Measurements from ENCODE around the gene PASD1. TPM values are rescaled to one million over a fixed set of nuclear protein-coding genes. Genes with fewer than 3 reads are reported as not detected.

The PASD1 gene
- total and polyA plus RNA-seq, 10 of the 15 experiments (the other 5 are each of a cell fraction or from before 2014, with no cell fraction given), result under 0.01 to 0.01 TPM; not detected in 8

DNA sequence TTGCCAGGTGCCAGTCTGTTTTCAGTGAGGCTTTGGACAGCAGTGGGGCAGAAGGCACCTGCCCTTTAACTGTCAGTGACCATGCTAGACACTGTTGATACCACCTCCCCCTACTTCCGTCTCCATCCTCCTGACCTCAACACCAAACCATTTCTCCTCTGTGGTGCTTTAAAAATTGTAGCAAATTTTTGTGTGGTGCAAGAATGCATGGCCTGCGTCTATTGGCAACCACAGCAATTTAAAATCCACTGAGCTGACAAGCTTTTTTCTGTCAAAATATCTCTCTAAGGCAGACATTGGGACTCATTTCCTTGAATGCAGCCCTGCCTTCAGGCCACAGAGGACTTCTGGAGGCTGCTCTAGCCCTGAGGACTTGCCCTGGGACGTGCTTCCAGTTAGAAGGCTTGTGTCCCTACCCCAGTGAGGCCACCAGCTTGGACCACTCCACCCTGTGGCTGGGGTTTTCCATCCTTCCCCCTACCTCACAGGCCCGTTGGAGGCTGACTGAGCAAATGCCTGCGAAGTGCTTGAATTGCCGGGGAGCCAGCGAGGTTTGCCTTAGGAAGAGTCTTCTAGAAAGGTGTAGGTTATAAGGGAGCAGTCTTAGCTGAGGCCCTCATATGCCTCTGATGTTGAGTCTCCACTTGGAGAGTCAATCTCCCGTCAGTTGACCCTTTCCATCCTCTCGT is 138.7 kb downstream of the PASD1 start:
- intact Hi-C loops (cut with micrococcal nuclease; ENCODE audit: unreplicated experiment), result no loop called here
- Histone ChIP-seq H3K79me2 (ENCODE audit: control insufficient read depth, insufficient read depth, low read length) (no peaks in the 10 kb centered on the region), H3K4me2 (ENCODE audit: control insufficient read depth, insufficient read depth) (no peak overlapping the region), H3K4me1 (ENCODE audit: control insufficient read depth, insufficient read depth, low read length) (no peaks in the 10 kb centered on the region), H3K27ac (ENCODE audit: control insufficient read depth, insufficient read depth) (no peak overlapping the region), H3K36me3 (ENCODE audit: control insufficient read depth in 2 of 2, insufficient read depth in 2 of 2, low read length in 1 of 2) (no peaks in the 10 kb centered on the region), H3K9ac (ENCODE audit: control insufficient read depth, insufficient read depth, low read length) (no peak overlapping the region), H3K9me3 (replicated peaks; ENCODE audit: control insufficient read depth, insufficient read depth, low read length) (no peaks in the 10 kb centered on the region), H4K20me1 (ENCODE audit: control insufficient read depth, insufficient read depth) (no peaks in the 10 kb centered on the region), H2AFZ (ENCODE audit: control insufficient read depth, low read depth, low read length) (no peak overlapping the region), H3K27me3 (replicated peaks in 1 of 2; ENCODE audit: control insufficient read depth in 2 of 2, insufficient read depth in 2 of 2, low read length in 1 of 2) (no peaks in the 10 kb centered on the region), H3K4me3 (no peak overlapping the region)
- no TSS peak for BruUV-seq (replicated peaks)
- ChIA-PET RAD21 (ENCODE audit: unreplicated experiment) (no interaction called here), POLR2A (no interaction called here), CTCF (no interaction called here), SMC1A (ENCODE audit: uncharacterized antibody, unreplicated experiment) (no interaction called here)
- FAIRE-seq (no peak), ATAC-seq (no peak), DNase-seq (ENCODE audit: low read depth, low spot score) (no peak)
- WGBS (ENCODE audit: insufficient coverage, insufficient replicate concordance, low lambda C conversion rate, missing lambda C conversion rate), result 26% methylated on average over 9 of the region's 9 CpGs
- in situ Hi-C loops (cut with MboI), result no loop called here
- TF ChIP-seq ASH2L (IDR thresholded peaks at IDR 0.05; ENCODE audit: borderline replicate concordance, low read depth) (no peak), SMC3 (IDR thresholded peaks at IDR 0.05; ENCODE audit: borderline replicate concordance, low read length) (no peak), MEF2B (IDR thresholded peaks at IDR 0.05; ENCODE audit: partially characterized antibody, poor library complexity, severe bottlenecking) (no peak), CREM (IDR thresholded peaks at IDR 0.05; ENCODE audit: low read depth) (no peak), POLR2AphosphoS2 (IDR thresholded peaks at IDR 0.05; ENCODE audit: low read depth, low read length) (no peak), ATF7 (IDR thresholded peaks at IDR 0.05; ENCODE audit: low read depth) (no peak), GABPA (IDR thresholded peaks at IDR 0.05; ENCODE audit: low read depth) (no peak), STAT1 (conservative IDR thresholded peaks at IDR 0.05) (no peak), IKZF1 (conservative IDR thresholded peaks at IDR 0.05) (no peak), HDAC6 (IDR thresholded peaks at IDR 0.05; ENCODE audit: unreplicated experiment) (no peak), CHD4 (IDR thresholded peaks at IDR 0.05) (no peak), ZBED1 (IDR thresholded peaks at IDR 0.05; ENCODE audit: borderline replicate concordance) (no peak), FOXK2 (IDR thresholded peaks at IDR 0.05) (no peak), SMARCA5 (IDR thresholded peaks at IDR 0.05) (no peak), RCOR1 (conservative IDR thresholded peaks at IDR 0.05; ENCODE audit: low read depth, low read length) (no peak), YY1 (IDR thresholded peaks at IDR 0.05; ENCODE audit: low read depth, low read length) (no peak)
- TF ChIP-seq, protein P1, sequence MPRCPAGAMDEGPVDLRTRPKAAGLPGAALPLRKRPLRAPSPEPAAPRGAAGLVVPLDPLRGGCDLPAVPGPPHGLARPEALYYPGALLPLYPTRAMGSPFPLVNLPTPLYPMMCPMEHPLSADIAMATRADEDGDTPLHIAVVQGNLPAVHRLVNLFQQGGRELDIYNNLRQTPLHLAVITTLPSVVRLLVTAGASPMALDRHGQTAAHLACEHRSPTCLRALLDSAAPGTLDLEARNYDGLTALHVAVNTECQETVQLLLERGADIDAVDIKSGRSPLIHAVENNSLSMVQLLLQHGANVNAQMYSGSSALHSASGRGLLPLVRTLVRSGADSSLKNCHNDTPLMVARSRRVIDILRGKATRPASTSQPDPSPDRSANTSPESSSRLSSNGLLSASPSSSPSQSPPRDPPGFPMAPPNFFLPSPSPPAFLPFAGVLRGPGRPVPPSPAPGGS (IDR thresholded peaks at IDR 0.05; ENCODE audit: borderline replicate concordance, insufficient read depth, low read depth, low read length, poor library complexity, severe bottlenecking), result no peak
- TF ChIP-seq, protein P2, sequence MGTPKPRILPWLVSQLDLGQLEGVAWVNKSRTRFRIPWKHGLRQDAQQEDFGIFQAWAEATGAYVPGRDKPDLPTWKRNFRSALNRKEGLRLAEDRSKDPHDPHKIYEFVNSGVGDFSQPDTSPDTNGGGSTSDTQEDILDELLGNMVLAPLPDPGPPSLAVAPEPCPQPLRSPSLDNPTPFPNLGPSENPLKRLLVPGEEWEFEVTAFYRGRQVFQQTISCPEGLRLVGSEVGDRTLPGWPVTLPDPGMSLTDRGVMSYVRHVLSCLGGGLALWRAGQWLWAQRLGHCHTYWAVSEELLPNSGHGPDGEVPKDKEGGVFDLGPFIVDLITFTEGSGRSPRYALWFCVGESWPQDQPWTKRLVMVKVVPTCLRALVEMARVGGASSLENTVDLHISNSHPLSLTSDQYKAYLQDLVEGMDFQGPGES (IDR thresholded peaks at IDR 0.05), result no peak
- TF ChIP-seq, protein P3, sequence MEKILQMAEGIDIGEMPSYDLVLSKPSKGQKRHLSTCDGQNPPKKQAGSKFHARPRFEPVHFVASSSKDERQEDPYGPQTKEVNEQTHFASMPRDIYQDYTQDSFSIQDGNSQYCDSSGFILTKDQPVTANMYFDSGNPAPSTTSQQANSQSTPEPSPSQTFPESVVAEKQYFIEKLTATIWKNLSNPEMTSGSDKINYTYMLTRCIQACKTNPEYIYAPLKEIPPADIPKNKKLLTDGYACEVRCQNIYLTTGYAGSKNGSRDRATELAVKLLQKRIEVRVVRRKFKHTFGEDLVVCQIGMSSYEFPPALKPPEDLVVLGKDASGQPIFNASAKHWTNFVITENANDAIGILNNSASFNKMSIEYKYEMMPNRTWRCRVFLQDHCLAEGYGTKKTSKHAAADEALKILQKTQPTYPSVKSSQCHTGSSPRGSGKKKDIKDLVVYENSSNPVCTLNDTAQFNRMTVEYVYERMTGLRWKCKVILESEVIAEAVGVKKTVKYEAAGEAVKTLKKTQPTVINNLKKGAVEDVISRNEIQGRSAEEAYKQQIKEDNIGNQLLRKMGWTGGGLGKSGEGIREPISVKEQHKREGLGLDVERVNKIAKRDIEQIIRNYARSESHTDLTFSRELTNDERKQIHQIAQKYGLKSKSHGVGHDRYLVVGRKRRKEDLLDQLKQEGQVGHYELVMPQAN (conservative IDR thresholded peaks at IDR 0.05), result no peak
